Endometrial microvascular endothelial cells (primary cell): ENCODE results near the gene BPIFB3. TPM values are rescaled to one million over a fixed set of nuclear protein-coding genes. Genes with fewer than 3 reads are reported as not detected.

Experiments used
- in situ Hi-C: cut with HindIII; loops from 2 replicates; pipeline ENCODE4 v1.10.0; 2017; ENCODE audit warnings: low sequenced_read_pairs, low pct_unique_long_range_greater_than_20kb; ENCODE audit errors: inconsistent ontology term
- total RNA-seq: library from RNA; depleted of rRNA; stranded (reverse); fragments of >200 nt; gene quantifications from one replicate; pipeline ENCODE4 v1.2.3, GENCODE V29; 2015; ENCODE audit errors: inconsistent ontology term

BPIFB3 gene
- total RNA-seq, 1 donor from 2014 or later, result not detected

DNA sequence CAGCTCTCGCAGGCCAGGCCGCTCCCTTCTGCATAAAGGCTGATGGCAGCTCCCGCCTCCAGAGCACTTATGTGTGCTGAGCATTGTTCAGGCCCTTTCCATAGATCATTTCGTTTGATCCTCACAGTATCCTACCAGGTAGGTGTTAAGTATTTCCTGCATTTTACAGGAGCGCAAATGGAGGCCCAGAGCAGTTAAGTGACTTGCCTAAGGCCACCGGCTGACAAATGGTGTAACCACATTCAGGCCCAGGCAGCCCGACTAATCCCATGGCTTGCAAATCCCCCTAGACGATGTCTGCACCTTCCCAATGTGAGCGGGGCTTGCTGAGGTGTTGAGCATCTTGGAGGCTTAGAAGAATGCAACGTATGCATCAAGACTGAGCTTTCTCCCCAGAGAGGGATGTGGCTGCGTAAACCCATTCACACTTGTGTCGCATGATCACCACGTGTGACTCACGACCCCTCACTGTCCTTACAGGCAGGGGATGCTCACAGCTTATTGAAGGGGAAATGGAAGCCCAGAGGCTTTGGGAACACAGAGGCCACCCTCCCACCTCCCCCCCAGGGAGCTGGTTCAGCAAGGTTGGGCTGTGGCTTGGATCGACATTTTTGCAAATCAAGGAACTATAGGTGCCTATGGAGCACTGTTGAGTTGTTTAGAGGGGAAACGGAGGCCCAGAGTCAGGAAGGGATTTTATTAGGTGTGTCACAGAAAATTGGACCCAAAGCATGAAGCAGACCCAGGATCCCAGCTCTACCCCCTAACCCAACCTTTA lies 39.2 kb upstream of the BPIFB3 start:
- in situ Hi-C loops, result no loop called here

DNA sequence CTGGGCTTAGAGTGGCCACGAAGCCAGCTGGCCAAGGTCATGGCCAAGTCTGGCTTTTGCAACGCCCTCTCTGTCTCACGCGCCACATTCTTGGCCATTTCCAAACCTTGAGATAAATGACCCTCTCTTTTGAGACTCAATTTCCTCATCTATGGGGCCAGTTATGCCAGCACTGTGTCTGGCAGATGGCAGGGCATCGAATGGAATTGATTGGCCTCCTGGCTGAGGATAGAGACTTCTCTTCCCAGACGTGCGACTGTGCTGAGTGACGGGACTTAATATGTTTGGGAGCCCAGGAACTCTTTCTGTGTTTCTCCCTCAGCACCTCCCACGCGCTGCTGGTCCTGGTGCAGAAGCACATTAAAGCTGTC lies 38.6 kb upstream of the BPIFB3 start:
- in situ Hi-C loops, result no loop called here

DNA sequence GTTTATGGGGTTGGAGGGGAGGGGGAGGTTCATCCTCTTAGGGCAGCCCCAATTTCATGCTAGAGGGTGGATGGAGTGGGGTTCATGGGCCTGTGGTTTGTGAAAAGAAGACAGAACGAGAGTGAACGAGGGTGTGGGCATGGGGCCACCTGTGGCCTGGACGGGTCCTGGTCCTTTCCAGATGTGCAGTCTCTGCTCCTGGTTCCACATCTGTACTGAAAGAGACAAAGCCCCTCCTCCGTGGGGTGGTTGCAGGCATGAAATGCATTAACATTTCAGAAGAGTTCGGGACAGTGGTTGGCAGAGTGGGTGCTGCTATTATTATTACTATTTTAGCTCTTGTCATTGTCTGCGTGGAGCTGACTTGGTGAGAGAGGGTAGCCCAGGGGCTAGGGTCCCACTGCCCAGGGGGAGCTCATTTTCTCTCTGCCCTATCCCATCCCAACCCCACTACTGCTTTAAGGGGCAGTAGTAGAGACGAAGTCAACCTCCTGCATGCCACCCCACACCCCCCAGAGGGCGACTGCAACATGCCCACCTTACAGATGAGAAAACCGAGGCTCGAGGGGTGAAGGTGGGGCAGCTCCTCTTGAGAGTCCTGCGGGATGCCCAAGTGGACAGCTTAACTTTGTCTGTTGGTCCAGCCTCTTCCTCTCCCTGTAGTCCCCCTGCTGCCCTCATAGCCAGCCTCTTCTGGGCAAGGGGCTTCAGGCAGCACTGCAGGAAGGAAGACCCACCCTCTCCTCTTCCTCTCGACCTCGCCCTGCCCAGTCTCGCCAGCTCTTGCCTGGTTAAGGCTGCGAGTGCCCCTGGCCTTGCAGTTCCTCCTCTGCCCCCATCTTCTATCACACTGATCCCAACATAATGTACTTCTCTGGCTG lies 37.8 kb upstream of the BPIFB3 start:
- in situ Hi-C loops, result no loop called here

DNA sequence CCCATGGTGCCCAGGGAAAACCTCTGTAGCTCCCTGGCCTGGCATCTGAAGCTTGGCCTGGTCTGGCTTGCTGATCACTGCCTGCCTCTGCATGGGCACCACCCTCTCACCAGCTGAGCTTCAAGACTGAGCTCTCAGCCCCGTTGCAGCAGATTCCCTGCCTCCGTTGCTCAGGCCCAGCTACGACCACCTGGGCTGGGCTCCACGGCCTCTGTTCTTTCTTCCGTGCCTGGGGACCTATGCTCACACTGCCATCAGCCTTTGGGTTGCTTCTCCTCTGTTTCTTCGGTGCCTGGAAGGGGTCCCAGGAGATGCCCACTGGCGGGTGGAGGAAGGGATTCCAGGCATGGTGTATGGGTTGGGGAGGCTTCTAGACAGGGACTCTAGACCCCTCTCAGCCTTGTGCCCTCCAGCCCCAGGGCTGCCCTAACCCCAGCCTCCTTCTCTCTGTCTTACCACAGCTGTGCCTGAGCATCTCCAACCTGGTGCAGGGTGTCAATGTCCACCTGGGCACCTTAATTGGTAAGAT lies 37.1 kb upstream of the BPIFB3 start:
- in situ Hi-C loops, result no loop called here

DNA sequence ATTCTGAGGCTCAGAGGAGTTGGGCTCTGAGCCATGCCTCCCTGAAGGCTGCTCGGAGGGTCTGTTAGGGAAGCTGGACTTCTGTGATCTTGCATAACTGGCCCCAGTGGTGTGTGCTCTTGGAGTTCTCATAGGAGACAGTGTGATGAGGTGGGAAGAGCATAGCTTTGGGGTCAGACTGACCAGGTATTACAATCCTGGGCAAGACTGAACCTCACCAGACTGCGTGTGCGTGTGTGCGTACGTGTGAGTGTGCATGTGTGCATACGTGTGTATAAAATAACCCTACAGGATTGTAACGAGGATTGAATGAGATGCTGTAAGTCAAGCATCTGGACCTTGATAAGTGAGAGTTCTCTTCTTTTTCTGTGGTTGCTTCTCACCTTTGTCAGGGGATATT lies 36.2 kb upstream of the BPIFB3 start:
- in situ Hi-C loops, result no loop called here

DNA sequence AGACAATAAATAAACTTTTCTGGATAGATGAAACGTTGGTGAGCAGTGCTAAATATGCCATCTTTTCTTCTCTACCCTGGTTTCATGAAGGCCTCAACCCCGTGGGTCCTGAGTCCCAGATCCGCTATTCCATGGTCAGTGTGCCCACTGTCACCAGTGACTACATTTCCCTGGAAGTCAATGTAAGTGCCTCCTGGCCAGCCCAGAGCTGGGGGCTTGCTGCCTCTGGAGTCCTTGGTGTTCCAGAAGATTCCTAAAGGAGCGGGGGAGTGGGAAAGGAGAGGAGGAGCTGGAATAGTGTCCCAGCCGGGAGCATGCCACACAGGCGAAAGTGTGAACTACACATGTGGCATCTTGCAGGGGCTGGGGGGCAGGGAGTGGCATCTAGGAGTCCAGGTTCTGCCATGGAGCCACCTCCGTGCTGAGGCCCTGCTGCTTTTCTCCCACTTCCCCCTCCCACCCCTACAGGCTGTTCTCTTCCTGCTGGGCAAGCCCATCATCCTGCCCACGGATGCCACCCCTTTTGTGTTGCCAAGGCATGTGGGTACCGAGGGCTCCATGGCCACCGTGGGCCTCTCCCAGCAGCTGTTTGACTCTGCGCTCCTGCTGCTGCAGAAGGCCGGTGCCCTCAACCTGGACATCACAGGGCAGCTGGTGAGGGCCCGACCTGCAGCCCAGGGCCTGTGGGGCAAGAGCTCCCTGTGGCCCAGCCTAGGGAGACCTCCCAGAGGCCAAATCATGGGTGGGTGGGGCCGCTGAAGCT lies 35.4 kb upstream of the BPIFB3 start:
- in situ Hi-C loops, result no loop called here

DNA sequence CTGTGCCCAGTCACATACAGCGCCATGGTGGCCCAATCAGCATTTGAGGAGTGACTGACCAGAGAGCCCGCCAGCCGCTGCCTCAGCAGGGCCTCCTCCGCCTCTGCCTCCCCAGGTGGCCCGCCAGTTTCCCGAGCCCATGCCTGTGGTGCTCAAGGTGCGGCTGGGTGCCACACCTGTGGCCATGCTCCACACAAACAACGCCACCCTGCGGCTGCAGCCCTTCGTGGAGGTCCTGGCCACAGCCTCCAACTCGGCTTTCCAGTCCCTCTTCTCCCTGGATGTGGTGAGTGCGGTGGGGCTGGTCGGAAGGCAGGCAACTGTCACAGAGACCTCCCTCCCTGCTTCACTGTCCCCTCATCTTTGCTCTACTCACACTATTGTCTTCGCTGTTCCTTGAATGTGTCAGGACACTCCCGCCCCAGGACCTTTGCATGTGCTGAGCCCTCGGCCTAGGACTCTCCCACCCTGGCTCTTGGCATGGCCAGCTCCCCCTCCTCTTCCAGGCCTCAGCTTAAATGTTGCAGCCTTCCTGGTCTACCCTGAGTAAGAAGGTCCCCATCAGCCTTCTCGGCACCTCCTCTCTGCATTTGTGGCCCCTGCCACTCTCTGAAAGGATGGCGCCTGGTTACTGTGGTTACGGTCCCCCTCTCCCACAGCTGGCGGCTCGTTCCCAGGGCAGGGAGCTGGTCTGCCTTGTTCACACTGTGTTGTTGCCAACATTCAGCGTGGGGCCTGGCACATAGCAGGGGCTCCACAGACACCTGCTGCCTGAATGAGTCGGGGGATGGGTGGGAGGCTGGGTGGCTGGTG lies 34.0 kb upstream of the BPIFB3 start:
- in situ Hi-C loops, result no loop called here

DNA sequence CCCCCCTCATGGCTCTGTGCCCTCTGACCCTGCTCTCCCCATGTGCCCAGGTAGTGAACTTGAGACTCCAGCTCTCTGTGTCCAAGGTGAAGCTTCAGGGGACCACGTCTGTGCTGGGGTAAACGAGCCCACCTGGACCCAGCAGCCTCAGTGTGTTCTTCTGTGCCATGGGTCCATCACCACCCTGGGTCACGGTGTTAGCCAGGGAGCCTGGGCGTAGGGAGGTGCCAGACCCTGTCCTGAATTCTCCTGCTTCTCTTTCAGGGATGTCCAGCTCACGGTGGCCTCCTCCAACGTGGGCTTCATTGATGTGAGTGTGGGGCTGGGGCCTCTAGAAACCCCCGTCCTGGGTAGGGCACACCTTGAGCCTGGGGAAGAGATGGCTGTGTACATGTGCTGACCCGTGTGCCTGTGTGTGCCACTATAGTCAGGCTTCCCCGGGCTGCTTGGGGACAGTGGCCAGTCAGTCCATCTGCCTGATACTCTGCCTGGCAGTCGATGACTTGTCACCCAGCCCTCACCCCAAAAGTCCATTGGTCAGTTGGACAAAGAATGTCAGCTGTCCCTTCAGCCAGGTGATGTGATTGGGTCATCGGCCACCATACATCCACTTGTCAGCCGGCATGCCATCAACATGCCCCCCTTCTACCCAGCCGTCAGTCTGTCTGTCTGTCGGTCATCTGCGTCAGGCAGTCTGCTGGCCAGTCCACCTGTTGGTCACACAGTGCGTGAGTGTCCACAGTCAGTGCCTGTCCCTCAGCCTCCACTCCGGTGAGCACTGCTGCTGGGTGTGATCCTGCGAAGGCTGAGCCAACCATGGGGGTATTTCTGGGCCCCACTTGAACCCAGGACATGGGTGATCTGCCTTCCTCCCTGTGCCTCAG lies 33.2 kb upstream of the BPIFB3 start:
- in situ Hi-C loops, result no loop called here

DNA sequence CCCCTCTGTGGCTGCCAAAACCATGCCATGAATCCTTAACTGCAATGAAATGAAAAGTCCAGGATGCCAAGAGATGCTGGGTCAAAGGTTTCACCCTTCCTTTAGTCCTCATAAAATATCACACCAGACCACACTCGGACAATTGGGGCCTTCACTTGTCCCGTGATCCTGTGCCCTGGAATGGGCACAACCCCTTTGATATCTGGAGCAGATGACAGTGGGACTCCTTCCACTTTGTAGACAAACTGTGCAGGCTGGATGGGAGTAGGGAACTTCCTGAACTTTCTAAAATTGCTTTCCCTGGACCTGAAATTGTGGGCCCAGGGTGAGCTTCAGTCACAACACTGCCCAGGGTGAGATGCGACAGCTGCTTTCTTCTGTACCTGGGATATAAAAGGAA lies 31.8 kb upstream of the BPIFB3 start:
- in situ Hi-C loops, result no loop called here

DNA sequence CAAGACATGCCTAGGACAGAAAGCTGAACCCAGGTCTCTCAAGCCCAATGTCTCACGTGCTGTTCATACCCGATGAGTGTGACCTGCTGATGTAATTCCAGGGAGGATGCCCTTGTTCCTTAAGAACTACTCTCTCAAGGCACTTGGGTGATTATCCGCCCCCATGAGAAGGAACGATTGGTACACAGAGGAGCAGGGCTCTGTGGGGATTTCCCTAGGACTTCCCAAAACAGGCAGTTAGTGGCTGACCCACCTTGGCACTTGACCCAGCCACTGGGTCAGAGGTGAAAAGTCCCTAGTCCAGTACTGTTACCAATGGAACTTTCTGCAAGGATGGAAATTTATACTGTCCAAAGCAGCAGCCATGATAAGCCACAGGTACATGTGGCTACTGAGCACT lies 31.4 kb upstream of the BPIFB3 start:
- in situ Hi-C loops, result no loop called here

DNA sequence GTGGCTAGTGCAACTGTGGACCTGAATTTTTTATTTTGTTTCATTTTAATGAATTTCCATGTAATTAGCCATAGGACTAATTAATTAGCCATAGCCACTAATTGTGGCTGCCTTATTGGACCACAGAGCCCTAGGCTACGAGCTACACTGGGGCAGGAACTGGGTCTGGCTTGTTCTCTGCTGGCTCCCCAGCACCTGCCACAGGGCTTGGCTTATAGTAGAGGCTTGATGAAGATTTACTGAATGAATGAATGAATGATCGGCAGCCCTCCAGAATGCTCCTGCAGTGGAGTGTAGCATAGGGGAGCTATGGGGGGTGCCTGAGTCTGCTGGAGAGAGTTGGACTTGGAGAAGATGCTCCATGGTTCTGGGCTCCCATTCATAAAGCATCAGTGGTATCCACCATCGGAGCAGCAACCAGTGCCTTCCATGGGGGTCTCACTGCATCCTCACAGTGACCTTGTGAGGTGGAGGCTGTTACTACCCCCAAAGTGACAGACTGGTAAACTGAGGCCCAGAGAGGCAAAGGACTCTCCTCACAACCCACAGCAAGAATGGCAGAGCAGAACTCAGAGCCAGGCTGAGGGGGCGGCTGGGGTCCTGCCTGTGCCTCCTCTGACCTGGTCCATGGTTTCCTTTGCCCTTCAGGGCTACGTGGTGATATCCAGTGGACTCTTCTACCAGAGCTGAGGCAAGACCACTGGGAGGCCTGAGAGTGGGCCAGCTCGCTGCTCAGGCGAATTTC lies 30.8 kb upstream of the BPIFB3 start:
- in situ Hi-C loops, result no loop called here

DNA sequence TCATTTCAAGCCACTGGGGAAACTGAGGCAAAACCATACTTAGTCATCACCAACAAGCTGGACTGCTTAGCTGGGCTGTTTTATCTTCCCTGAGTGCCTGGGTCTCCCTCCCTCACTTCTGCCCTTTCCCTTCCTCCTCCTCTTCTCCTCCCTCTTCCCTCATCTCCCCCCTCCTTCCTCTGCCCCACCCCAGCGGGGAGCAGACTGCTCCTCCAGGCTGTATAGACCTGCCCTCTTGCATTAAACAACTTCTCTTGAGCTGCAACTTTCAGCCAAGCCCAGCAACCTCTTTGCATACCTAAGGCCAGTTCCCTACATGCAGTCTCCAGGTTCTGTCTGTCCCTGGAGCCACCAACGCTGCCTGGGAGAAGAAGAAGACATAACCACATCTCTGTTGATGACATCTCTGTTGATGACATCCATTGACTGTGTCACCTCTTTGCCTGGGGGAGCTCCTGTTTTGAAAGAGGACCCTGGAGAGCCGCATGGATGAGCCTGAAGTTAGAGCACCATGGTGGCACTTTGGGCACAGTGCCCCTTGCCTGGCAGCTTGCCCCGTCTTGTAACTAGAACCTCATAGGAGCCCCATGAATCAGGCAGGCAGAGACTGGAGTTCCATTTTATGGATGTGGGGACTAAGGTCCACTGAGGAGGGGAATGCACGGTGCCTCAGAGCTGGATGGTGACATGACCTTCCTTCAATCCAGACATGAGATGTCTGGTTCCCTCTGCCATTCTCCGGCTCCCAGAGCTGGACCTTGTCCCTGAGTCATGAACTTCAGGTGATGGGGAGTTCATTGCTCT lies 30.1 kb upstream of the BPIFB3 start:
- in situ Hi-C loops, result no loop called here

DNA sequence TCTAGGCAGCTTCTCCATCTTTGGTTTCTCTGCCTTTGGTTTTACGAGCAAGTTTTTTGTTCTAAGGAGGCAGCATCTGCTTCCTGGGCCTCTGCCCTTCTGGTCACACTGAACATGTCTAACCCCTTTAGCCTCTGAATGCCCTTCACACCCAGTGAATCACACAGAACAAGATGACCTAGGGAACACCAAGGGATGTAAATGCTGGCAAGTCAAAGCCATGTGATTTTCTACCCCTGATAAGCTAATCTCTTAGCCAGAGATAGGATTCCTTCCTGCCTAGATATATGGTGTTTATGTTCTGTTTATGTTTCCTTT lies 29.5 kb upstream of the BPIFB3 start:
- in situ Hi-C loops, result no loop called here

DNA sequence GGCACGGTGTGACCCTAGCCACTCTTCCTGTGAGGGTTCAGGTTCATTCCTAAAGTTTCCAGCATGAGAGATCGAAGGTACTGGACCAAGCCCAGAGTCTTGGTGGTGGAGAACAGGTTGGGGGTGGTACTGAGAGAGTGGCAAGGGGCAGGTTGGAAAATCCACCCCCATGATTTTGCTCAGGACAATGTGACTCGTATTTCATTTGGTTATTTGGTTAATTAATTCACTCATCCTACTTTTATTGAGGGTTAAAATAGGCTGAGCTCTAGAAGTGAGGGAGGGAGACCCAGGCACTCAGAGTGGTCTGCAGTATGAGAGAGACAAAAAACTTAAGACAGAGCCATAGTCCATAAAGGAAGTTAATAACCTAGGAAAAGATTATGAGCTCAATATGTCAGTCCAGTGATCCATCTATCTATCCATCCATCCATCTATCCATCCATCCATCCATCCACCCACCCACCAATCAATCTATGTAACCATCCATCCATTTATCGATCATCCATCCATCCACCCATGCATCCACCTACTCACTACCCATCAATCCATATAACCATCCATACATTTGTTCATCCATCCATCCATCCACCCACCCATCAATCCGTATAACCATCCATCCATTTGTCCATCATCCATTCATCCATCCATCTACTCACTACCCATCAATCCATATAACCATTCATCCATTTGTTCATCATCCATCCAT lies 28.9 kb upstream of the BPIFB3 start:
- in situ Hi-C loops, result no loop called here

DNA sequence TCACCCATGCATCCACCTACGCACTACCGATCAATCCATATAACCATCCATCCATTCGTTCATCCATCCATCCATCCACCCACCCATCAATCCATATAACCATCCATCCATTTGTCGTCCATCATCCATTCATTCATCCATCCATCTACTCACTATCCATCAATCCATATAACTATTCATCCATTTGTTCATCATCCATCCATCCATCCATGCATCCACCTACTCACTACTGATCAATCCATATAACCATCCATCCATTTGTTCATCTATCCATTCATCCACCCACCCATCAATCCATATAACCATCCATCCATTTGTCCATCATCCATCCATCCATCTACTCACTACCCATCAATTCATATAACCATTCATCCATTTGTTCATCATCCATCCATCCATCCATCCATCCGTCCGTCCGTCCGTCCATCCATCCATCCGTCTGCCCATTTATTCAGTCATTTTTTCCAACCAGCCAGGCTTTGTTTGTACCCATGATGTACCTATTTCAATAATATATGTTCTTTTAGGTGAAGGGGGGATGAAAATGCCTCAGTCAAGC lies 28.3 kb upstream of the BPIFB3 start:
- in situ Hi-C loops, result no loop called here
